Gastrocnemius medialis (tissue), 4 donors: Measurements from ENCODE around the gene ADGRB3.

Experiments used
- POLR2A ChIP-seq, 2 donors: fragments of 450-650 bp; IDR thresholded peaks; one replicate each; pipeline ENCODE4 v1.6.1; 2017; ENCODE audit warnings: antibody characterized with exemption in 2 of 2, mild to moderate bottlenecking in 2 of 2, moderate library complexity in 2 of 2
- TF ChIP-seq, protein P1 (sequence below), 5 experiments: fragments of 450-650 bp in 3 of 5; fragments of 200-600 bp in 2 of 5; sonication (generic) in 2 of 5; IDR thresholded peaks in 4 of 5; conservative IDR thresholded peaks in 1 of 5; 1 replicate in 4 of 5; 2 replicates in 1 of 5; pipeline ENCODE4 v1.5.1; 2016 to 2019; ENCODE audit warnings: antibody characterized with exemption in 5 of 5, mild to moderate bottlenecking in 3 of 5, moderate library complexity in 3 of 5

DNA sequence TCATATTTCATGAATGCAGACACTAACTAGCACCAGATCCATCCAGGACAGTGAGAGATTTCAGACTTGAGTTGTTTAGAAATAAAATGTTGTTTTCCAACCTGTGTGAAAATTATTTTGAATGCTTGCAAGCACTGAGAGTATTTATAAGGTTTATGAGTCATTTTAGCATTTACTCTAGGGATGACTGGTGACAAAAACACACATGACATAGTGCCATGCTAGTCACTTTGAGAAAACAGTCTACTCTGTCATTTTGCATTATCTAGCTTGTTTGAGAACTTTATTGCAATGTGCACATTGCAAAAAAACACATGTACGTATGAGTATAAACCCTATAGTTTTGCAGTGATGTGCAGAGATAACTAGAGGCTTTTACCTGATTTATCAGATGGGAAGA lies 705.1 kb downstream of the ADGRB3 start:
- TF ChIP-seq, protein P1, sequence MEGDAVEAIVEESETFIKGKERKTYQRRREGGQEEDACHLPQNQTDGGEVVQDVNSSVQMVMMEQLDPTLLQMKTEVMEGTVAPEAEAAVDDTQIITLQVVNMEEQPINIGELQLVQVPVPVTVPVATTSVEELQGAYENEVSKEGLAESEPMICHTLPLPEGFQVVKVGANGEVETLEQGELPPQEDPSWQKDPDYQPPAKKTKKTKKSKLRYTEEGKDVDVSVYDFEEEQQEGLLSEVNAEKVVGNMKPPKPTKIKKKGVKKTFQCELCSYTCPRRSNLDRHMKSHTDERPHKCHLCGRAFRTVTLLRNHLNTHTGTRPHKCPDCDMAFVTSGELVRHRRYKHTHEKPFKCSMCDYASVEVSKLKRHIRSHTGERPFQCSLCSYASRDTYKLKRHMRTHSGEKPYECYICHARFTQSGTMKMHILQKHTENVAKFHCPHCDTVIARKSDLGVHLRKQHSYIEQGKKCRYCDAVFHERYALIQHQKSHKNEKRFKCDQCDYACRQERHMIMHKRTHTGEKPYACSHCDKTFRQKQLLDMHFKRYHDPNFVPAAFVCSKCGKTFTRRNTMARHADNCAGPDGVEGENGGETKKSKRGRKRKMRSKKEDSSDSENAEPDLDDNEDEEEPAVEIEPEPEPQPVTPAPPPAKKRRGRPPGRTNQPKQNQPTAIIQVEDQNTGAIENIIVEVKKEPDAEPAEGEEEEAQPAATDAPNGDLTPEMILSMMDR (IDR thresholded peaks at IDR 0.05 in 4 of 5, conservative IDR thresholded peaks at IDR 0.05 in 1 of 5) = no peak
- no peak for TF ChIP-seq POLR2A (IDR thresholded peaks at IDR 0.05)
